AG10803 (cell line): ENCODE data around the gene ADAD2.

Source experiments
- DNase-seq: peaks from one replicate; pipeline ENCODE4 v3.0.0; 2010; ENCODE audit warnings: low read depth
- H3K4me3 ChIP-seq: 2 replicates; pipeline ENCODE4 v1.5.1; 2011; ENCODE audit warnings: mild to moderate bottlenecking, low read length, control low read depth
- TF ChIP-seq, protein P1 (sequence below): conservative IDR thresholded peaks from 2 replicates; pipeline ENCODE4 v1.5.1; 2011; ENCODE audit warnings: mild to moderate bottlenecking, low read length, control low read depth, inconsistent platforms

The ADAD2 gene

DNA sequence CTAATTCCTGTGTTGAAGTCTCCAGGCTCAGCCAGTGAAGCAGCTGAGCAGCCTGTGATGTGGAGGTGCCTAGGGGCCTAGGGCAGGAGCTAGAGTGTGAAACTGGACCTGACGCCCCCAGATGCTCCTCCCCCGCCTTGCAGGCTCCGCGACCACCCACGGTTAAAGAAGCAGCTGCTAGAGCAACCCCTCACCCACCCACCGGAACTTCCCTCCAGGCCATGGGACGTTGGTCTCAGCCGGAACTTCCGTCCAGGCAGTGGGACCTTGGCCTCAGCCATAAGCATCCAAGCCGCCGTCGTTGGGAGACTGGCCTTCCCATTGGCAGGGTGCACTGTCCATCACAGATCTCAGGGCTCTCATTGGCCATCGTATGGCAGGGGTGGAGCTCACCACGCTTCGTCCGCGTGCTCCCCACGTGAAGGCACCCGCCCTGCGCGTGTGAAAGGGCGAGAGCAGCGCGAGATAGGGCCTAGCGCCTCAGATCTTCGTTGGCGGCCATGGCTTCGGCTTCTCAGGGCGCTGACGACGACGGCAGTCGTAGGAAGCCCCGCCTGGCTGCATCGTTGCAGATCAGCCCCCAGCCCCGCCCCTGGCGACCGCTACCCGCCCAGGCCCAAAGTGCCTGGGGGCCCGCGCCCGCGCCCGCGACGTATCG, at the start of gene ADAD2:
ADAD2 (plus strand) TSS at position 427 of the 658 bp plus-strand sequence; CDS start at position 501, 74 bp downstream.
- DNase-seq = no peak
- H3K4me3 ChIP-seq = no peak within 1 kb of the TSS
- TF ChIP-seq, protein P1, sequence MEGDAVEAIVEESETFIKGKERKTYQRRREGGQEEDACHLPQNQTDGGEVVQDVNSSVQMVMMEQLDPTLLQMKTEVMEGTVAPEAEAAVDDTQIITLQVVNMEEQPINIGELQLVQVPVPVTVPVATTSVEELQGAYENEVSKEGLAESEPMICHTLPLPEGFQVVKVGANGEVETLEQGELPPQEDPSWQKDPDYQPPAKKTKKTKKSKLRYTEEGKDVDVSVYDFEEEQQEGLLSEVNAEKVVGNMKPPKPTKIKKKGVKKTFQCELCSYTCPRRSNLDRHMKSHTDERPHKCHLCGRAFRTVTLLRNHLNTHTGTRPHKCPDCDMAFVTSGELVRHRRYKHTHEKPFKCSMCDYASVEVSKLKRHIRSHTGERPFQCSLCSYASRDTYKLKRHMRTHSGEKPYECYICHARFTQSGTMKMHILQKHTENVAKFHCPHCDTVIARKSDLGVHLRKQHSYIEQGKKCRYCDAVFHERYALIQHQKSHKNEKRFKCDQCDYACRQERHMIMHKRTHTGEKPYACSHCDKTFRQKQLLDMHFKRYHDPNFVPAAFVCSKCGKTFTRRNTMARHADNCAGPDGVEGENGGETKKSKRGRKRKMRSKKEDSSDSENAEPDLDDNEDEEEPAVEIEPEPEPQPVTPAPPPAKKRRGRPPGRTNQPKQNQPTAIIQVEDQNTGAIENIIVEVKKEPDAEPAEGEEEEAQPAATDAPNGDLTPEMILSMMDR = no peak

DNA sequence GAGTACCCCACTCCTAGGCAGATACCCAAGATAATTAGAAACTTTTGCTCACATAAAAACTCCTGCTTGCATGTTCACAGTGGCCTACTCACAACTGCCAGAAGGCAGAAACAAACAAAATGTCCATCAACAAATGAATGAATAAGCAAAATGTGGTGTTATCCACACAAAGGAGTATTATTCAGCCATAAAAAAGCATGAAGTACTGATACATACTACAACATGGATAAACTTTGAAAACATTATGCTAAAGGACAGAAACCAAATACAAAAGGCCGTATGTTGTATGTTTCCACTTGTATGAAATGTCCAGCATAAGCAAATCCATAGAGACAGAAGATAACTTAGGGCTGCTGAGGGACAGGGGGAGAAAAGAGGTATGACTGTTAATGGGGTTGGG, 47.9 kb upstream of the ADAD2 start:
- no peak overlapping the region; the same call in 1 of the 2 replicates for H3K4me3 ChIP-seq
- TF ChIP-seq, protein P1 = no peak
- no peak for DNase-seq

DNA sequence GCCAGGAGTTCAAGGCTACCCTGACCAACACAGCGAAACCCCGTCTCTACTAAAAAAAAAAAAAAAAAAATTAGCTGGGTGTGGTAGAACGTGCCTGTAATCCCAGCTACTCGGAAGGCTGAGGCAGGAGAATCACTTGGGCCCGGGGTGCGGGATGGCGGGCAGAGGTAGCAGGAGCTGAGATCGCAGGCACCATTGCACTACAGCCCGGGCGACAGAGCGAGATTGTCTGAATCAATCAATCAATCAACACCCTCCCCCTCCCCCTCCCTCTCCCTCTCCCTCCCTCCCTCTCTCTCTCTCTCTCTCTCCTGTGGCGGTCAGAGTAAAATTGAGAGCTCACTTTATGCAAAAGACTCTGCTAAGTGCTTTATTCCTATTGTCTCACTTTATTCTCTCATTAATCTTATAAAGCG, 47.2 kb upstream of the ADAD2 start:
- no peak for DNase-seq
- peak overlapping the region; percentile 75 for H3K4me3 ChIP-seq
- TF ChIP-seq, protein P1 = no peak

DNA sequence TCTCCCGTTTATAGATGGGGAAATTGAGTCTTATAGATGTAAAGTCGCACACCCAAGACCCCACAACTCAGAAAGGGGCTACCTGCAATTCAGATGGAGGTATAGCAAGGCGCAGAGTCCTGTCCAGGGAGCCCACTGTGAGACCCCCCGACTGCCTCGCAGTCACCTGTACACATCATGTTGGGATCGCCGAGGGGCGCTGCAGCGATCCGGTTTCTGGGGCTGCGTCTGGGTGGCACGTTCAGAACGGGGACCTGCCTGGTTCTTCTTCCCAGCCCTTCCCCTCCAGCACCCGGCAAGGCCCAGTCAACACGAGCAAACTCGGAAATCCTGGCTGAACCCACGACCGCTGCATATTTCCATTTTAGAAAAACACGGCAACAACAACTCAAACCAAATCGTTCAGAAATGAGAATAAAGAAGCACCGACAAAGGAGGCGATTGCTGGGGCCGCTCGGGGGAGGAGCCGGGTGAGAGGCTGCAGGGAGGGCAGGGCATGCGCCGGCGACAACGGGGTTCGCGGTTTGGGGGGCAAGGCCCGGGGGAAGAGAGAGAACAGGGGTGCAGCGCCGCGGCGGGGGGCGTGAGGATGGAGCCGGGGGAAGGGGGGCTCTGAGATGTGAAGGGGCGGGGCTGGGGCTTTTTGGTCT, 46.6 kb upstream of the ADAD2 start:
- peak overlapping the region; percentile 75 for H3K4me3 ChIP-seq
- TF ChIP-seq, protein P1 = no peak
- no peak for DNase-seq

DNA sequence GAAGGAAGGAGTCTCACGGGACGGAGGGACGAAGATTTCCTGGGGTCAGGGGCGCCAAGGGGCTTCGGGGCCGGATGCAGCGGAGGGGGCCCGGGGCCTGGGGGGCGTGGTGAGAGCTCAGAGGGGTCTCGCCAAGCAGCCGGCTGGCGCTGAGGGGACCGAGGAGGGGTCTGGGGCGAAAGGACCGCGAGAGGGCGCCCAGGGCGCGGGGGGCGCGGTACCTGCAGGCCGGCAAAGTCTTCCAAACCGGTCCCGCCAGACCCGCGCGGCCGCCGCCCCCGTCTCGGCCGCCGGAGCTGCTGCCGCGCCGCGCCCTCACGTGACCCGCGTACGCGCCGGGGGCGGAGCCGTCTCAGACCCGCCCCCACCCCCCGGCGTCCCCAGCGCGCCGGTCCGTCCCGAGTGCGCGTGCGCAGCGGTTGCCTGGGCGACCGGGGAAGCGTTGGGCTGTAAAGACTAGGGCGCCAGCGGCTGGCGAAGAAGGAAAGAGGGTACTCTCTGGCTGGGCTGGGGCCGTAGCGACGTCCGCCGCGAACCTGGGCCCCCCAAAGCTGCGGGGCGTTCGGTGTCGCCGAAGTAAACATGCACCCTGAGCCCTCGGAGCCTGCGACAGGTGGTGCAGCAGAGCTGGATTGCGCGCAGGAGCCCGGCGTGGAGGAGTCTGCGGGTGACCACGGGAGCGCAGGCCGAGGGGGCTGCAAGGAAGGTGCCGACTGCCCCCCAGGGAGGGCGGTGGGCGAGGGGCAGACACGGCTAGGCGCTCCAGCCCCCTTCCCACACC, 45.9 kb upstream of the ADAD2 start, which contains the start of the genes DNAAF1 and HSDL1:
DNAAF1 (plus strand) TSS at position 450 of the 781 bp plus-strand sequence; CDS start at position 583, 133 bp downstream.
HSDL1 (minus strand) TSS at position 319 of the 781 bp plus-strand sequence. CDS start 13,856 bp downstream, outside the sequence.
- DNase-seq = peak; percentile 76
- TF ChIP-seq, protein P1 = no peak
- peak within 1 kb of the TSS; percentile 80 for H3K4me3 ChIP-seq

DNA sequence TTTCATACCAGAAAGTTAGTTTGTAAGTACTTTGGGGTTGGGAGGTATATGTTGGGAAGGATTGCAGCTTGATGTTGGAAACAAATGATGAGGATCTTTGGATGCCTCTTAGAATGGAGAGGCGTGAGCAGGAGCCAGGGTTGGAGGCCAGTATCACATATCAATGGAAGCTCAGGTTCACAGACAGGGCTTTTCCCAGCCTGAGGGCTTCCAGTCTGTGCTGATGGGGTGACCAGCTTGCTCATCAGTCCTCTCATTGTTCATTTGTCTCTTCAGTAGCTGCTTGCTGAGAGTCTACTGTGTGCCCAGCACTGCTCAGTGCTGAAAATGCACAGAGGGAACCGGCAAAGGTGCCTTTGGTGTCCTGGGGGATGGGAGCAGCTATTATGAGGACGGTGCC, 40.0 kb upstream of the ADAD2 start:
- TF ChIP-seq, protein P1 = no peak
- DNase-seq = no peak
- H3K4me3 ChIP-seq = no peak overlapping the region
